Colonic mucosa (tissue), 4 donors: ENCODE measurements around the gene PRKCD. TPM values are rescaled to one million over a fixed set of nuclear protein-coding genes. Genes with fewer than 3 reads are reported as not detected.

Source experiments
- DNase-seq: peaks from one replicate; pipeline ENCODE4 v3.0.0-alpha.2; 2020
- H3K27ac ChIP-seq: fragments of 200-600 bp; one replicate; pipeline ENCODE4 v1.8.0; 2021
- H3K27me3 ChIP-seq: fragments of 200-600 bp; one replicate; pipeline ENCODE4 v1.8.0; 2021
- H3K36me3 ChIP-seq: fragments of 200-600 bp; one replicate; pipeline ENCODE4 v1.8.0; 2021
- H3K4me1 ChIP-seq: fragments of 200-600 bp; one replicate; pipeline ENCODE4 v1.8.0; 2021; ENCODE audit warnings: mild to moderate bottlenecking
- H3K4me3 ChIP-seq: fragments of 200-600 bp; one replicate; pipeline ENCODE4 v1.8.0; 2021
- H3K9ac ChIP-seq, 2 donors: one replicate each; pipeline ENCODE4 v1.7.0; 2013; ENCODE audit warnings: control low read depth in 2 of 2, low read depth in 2 of 2, low read length in 2 of 2
- H3K9me3 ChIP-seq: fragments of 200-600 bp; one replicate; pipeline ENCODE4 v1.8.0; 2021
- intact Hi-C: fragments of 100-400 bp; cut with DNase I; formaldehyde crosslinking; loops from one replicate; pipeline ENCODE4 v1.14.1; 2022
- total RNA-seq, 2 donors: library from RNA; stranded (reverse); fragmentation: NEBNext Ultra II Directional in 1 of 2; extraction: Animal tissue kit (Norgen Biotek cat#: 25700) in 1 of 2; gene quantifications; one replicate each; pipeline ENCODE4 v1.2.1, GENCODE V29; 2021
- TF ChIP-seq, protein P1 (sequence below): fragments of 200-600 bp; IDR thresholded peaks from one replicate; pipeline ENCODE4 v1.8.0; 2022; ENCODE audit warnings: antibody characterized with exemption, mild to moderate bottlenecking
- donor health status: healthy.
- donor health status: DM: no; HTN: no; CAD: no.
- donor health status: DM: no; HTN: no; CAD: no.

PRKCD gene
- total RNA-seq, 2 donors from 2014 or later: 58.9 to 75.0 TPM

DNA sequence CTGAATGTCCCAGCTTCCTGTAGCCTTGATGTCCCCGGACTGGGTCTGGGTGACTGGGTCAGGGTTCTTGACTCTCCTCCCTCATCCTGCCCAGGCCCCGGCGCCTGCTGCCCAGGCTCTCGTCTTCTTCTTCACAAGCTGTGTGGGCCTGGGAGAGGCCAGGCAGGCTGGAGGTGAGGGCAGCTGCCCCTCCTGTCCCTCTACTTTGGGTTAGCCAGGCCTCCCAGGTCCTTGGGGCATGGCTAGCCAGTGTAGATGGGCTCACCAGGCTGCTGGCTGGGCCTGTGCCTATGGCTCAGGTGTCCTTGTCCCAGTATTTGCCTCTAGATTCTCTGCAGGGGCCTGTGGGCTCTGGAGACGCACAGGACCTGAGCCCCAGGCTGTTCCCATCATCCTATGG lies 63.0 kb downstream of the PRKCD start:
- Histone ChIP-seq H3K27me3 (no peaks in the 10 kb centered on the region), H3K4me3 (no peak overlapping the region), H3K4me1 (no peaks in the 10 kb centered on the region), H3K9me3 (no peaks in the 10 kb centered on the region), H3K36me3 (peaks cover 19% of the 10 kb centered on the region), H3K27ac (no peak overlapping the region), H3K9ac (no peak overlapping the region)
- intact Hi-C loops: no loop called here
- TF ChIP-seq, protein P1, sequence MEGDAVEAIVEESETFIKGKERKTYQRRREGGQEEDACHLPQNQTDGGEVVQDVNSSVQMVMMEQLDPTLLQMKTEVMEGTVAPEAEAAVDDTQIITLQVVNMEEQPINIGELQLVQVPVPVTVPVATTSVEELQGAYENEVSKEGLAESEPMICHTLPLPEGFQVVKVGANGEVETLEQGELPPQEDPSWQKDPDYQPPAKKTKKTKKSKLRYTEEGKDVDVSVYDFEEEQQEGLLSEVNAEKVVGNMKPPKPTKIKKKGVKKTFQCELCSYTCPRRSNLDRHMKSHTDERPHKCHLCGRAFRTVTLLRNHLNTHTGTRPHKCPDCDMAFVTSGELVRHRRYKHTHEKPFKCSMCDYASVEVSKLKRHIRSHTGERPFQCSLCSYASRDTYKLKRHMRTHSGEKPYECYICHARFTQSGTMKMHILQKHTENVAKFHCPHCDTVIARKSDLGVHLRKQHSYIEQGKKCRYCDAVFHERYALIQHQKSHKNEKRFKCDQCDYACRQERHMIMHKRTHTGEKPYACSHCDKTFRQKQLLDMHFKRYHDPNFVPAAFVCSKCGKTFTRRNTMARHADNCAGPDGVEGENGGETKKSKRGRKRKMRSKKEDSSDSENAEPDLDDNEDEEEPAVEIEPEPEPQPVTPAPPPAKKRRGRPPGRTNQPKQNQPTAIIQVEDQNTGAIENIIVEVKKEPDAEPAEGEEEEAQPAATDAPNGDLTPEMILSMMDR: no peak
- DNase-seq: no peak

DNA sequence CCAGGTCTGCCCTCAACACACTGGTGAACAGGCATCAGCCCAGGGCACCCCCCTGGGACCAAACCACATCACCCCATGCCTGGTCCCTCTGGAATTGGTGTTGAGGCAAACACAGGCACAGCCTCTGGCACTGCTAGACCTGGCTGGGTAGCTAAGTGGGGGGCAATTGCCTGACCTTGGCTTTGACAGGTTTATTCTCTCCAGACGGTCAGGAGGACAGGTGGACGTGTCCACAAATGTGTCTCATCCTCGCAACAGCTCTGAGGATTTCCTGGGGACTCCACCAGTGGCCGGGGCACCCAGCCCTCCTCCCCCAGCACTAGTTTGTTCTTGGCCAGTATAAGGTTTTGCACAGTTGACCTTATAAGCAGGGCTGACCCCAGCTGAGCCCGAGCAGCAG lies 63.5 kb downstream of the PRKCD start:
- TF ChIP-seq, protein P1: no peak
- intact Hi-C loops: no loop called here
- DNase-seq: no peak
- no peak overlapping the region for H3K9ac ChIP-seq
- H3K4me3 ChIP-seq: no peak overlapping the region
- no peak overlapping the region for H3K27ac ChIP-seq
- no peaks in the 10 kb centered on the region for H3K9me3 ChIP-seq
- H3K27me3 ChIP-seq: no peaks in the 10 kb centered on the region
- H3K36me3 ChIP-seq: peaks cover 23% of the 10 kb centered on the region
- no peaks in the 10 kb centered on the region for H3K4me1 ChIP-seq

DNA sequence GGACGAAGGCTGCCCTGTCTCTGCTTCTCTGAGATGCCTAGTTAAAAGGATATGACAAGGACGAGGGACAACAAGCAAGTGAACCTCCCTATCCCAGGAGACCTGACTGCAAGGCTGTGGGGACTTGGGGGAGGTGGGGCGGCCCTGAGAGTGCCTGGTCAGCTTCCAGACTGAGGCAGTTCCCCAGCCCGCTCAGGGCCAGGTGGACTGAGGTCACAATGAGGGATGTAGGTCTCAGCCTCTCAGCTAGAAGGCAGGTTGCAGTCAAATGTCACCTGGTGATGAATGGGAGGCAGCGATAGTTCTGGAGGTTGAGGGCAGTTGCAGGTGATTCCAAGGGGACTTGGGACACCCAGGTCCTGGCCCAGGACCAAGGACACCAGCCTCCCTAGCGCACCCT lies 64.2 kb downstream of the PRKCD start:
- Histone ChIP-seq H3K9me3 (no peaks in the 10 kb centered on the region), H3K36me3 (peaks cover 27% of the 10 kb centered on the region), H3K4me1 (no peaks in the 10 kb centered on the region), H3K27ac (no peak overlapping the region), H3K9ac (no peak overlapping the region), H3K27me3 (no peaks in the 10 kb centered on the region), H3K4me3 (no peak overlapping the region)
- DNase-seq: no peak
- TF ChIP-seq, protein P1: no peak
- intact Hi-C loops: no loop called here

DNA sequence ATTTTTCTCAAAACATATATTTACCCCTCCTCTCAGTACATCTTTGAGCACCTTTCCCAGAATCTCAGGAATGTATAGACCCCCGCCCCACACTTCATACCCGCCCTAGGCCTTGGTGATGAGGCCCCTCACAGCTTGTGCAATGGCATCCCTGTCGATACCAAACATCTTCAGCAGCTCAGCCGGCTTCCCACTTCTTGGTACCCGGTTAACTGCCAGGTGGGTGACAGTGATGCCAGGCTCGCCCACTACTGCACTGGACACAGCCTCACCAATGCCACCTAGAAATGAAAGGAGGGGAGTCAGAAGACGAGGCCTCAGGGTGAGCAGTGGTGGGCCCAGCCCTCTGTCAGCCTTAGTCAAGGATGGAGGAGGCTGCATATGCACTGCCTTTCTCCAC lies 64.6 kb downstream of the PRKCD start:
- DNase-seq: no peak
- Histone ChIP-seq H3K9ac (no peak overlapping the region), H3K4me1 (no peaks in the 10 kb centered on the region), H3K4me3 (no peak overlapping the region), H3K9me3 (no peaks in the 10 kb centered on the region), H3K27me3 (no peaks in the 10 kb centered on the region), H3K27ac (no peak overlapping the region), H3K36me3 (peaks cover 27% of the 10 kb centered on the region)
- intact Hi-C loops: no loop called here
- TF ChIP-seq, protein P1: no peak

DNA sequence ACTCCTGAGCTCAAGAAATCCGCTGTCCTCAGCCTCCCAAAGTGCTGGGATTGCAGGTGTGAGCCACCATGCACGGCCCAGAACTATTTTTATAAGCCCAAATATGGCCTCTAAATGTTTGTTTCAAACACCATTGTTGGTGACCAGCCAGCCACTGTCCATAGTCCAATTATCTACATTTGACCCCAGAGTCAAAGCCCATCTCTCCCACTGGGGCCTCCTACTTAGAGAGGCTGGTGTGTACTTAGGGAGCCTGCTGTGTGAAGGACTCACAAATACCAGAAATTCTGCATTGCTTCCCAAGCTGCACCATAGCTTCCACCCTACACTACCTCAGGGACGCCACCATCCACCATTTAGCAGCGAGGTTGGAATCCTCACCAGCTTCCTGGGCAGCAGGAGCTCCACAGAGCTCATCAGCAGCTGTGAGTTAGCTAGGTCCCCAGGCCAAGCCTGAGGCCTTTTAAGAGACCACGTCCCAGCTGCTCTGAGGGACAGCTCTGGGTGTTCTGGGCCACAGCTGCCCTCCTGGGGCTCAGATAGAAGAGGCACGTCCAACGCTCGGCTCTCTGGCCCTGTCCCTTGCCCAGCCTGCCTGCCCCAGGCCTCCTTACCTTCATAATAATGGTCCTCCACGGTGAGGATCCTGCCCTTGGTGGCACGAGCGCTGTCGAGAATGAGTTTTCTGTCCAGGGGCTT lies 65.3 kb downstream of the PRKCD start:
- no peak overlapping the region for H3K27ac ChIP-seq
- intact Hi-C loops: no loop called here
- no peaks in the 10 kb centered on the region for H3K9me3 ChIP-seq
- H3K9ac ChIP-seq: no peak overlapping the region
- no peaks in the 10 kb centered on the region for H3K27me3 ChIP-seq
- H3K4me3 ChIP-seq: no peak overlapping the region
- H3K4me1 ChIP-seq: no peaks in the 10 kb centered on the region
- no peak for DNase-seq
- peaks cover 30% of the 10 kb centered on the region for H3K36me3 ChIP-seq
- TF ChIP-seq, protein P1: no peak
